ENCODE results near the gene FAM229A. TPM values are rescaled to one million over a fixed set of nuclear protein-coding genes. Genes with fewer than 3 reads are reported as not detected.

Gene FAM229A, protein sequence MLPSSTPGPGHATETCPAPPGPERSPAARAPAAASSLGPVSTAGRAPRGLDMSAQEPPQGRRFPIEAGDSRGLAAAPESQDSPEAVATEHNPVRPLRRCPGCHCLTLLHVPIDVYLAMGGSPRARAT
- 2.9 to 5.4 TPM (median 3.8 TPM) in 5 replicates for total RNA-seq (2022; extraction: Qiagen RNA extraction; ENCODE audit: low read depth)

DNA sequence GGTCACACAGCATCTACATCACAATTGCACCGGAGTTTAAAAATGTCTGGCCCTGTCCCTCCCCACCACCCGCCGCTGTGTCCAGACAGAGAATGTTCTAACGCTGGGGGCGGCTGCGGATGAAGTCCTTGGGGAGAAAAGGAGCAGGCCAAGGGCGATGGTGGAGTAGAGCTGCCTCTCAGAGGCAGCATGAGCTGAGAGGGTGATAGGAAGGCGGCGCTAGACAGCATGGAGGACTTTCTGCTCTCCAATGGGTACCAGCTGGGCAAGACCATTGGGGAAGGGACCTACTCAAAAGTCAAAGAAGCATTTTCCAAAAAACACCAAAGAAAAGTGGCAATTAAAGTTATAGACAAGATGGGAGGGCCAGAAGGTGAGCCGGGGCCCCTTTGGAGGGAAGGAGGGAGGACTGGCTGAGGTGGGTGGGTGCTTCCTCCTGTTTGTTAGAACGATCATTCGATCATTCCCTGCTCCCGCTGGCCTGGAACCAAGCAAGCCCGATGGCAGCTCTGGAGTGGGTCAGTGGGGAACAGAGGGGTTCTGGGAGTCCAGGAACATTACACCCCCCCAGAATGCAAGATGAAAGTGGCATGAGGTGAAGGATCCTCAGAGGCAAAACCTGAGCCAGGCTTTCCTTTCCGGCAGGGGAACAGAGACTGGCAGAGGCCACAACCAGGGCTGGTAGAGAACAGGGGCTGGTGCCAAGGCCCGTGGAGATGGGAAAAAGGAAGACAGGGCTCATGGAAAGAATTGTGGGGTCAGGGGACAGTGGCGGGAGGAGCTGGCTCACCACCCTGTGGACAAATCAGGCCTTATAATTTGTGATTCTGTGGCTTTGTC lies at the start of gene FAM229A, which contains the start of gene TSSK3:
Gene FAM229A (minus strand): TSS at position 12 of the 840 bp plus-strand sequence. CDS start 394 bp downstream, outside the sequence.
Gene TSSK3 (plus strand): TSS at position 66 of the 840 bp plus-strand sequence. CDS start 163 bp downstream, at position 229.

DNA sequence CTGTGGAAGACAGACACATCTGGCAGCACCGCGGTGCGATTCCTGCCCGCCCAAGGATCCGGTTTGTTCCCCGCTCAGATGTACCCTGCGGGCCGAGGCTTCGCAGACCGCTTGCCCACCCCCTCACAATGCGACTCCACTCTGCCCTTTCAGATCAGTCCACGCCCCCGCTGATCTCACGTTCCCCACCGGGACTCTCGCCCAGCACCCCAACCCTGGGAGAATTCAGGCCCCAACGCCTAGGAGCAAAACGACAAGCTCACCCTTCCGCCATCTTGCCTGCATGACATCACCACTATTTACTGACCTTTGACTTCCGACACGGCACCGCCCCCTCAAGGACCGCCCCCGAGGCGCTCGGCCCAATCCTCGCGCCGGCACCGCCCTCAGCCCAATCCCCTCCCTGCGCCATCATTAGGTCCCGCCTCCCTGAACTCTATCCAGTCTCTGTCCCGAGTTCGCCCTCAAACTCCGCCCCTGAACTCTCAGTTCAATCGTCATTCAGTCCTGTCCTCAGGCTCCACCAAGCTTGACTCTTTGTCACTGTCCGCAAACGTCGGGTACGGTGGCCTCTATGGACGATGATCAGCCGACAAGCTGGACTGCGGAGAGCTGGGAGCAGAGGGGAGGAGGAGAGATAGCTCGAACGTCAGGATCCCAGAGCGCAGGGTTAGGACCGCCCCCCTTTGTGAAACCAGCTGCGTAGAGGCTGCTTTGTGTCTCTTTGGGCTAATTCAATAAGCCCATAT lies 32.0 kb upstream of the FAM229A start, which contains the start of gene BSDC1:
Gene BSDC1 (minus strand): TSS at position 301 of the 749 bp plus-strand sequence. CDS start 27 bp downstream, at position 274.

DNA sequence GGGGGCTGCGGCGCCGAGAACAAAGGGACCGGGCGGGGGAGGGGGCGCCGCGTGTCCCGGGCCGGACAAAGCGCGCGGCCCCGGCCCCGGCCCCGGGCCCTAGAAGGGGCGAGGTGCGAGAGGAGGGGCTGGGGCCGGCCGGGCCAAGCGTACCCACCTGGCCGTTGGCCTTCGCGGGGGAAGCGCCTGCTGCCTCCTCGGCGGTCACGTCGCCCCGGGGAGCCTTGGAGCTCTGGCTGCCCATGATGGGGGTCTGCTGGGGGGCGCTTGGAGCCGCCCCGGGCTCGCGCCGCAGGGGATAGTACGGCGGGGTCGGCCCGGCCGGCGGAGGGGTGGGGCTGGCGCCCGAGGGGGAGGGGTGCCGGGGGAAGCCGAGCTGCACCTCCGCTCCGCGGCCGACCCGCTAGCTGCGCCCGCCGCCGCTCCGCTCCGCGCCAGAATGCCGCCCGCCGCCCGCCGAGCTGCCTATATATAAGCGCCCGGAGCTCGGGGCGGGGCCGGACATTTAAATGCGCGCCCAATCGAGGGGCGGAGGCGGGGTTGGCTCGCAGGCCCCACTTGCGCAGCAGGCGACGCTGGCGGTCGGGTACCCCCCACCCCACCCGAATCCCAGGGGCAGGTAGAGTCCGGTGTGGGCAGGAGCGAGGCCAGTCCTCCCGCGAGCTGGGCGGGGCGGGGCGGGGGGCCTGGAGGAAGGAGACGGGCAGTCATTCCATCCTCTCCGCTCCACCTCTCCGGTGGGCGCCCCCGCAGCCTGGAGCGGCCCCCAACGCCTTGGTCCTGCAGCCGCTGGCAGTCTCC lies 26.3 kb downstream of the FAM229A start, which contains the start of gene MARCKSL1:
Gene MARCKSL1 (minus strand): TSS at position 444 of the 801 bp plus-strand sequence. CDS start 200 bp downstream, at position 244.

Other genes with a start within 250 kb of the FAM229A start
- 27.5 to 33.0 TPM (median 29.5 TPM) in 5 replicates for gene TXLNA, start 182.8 kb downstream of the FAM229A start, total RNA-seq (2022; extraction: Qiagen RNA extraction; ENCODE audit: low read depth)
- 1.9 to 2.6 TPM (median 2.2 TPM) in 5 replicates for gene CCDC28B, start 161.9 kb downstream of the FAM229A start, total RNA-seq (2022; extraction: Qiagen RNA extraction; ENCODE audit: low read depth)
- gene IQCC, start 156.8 kb downstream of the FAM229A start, total RNA-seq (2022; extraction: Qiagen RNA extraction; ENCODE audit: low read depth), result 1.6 to 2.6 TPM (median 2.3 TPM) in 5 replicates
- not detected in 5 replicates for gene DCDC2B, start 153.4 kb downstream of the FAM229A start, total RNA-seq (2022; extraction: Qiagen RNA extraction; ENCODE audit: low read depth)
- 8.8 to 10.4 TPM (median 9.5 TPM) in 5 replicates for gene TMEM234, start 140.1 kb downstream of the FAM229A start, total RNA-seq (2022; extraction: Qiagen RNA extraction; ENCODE audit: low read depth)
- 268 to 302 TPM (median 287 TPM) in 5 replicates for gene EIF3I, start 140.1 kb downstream of the FAM229A start, total RNA-seq (2022; extraction: Qiagen RNA extraction; ENCODE audit: low read depth)
- gene FAM167B, start 115.3 kb downstream of the FAM229A start, total RNA-seq (2022; extraction: Qiagen RNA extraction; ENCODE audit: low read depth), result 0.55 to 1.0 TPM (median 0.80 TPM) in 5 replicates
- 0.03 TPM in 1 of 5 replicates, not detected in the others for gene LCK, start 111.2 kb downstream of the FAM229A start, total RNA-seq (2022; extraction: Qiagen RNA extraction; ENCODE audit: low read depth)
- gene HDAC1, start 70.4 kb downstream of the FAM229A start, total RNA-seq (2022; extraction: Qiagen RNA extraction; ENCODE audit: low read depth), result 57.7 to 61.8 TPM (median 59.8 TPM) in 5 replicates
- 62.0 to 76.8 TPM (median 74.0 TPM) in 5 replicates for gene MARCKSL1, start 26.3 kb downstream of the FAM229A start, total RNA-seq (2022; extraction: Qiagen RNA extraction; ENCODE audit: low read depth)
- gene TSSK3, start 54 bp upstream of the FAM229A start, total RNA-seq (2022; extraction: Qiagen RNA extraction; ENCODE audit: low read depth), result 0.07 TPM in 1 of 5 replicates, not detected in the others
- 19.5 to 22.6 TPM (median 22.2 TPM) in 5 replicates for gene BSDC1, start 32.0 kb upstream of the FAM229A start, total RNA-seq (2022; extraction: Qiagen RNA extraction; ENCODE audit: low read depth)
- under 0.01 to 0.01 TPM (median 0.01 TPM) in 4 of 5 replicates, not detected in the other for gene ZBTB8B, start 102.6 kb upstream of the FAM229A start, total RNA-seq (2022; extraction: Qiagen RNA extraction; ENCODE audit: low read depth)
- 2.9 to 3.9 TPM (median 3.4 TPM) in 5 replicates for gene ZBTB8A, start 176.9 kb upstream of the FAM229A start, total RNA-seq (2022; extraction: Qiagen RNA extraction; ENCODE audit: low read depth)